MCF 10A (cell line): ENCODE measurements around the gene ITGA4. TPM values are rescaled to one million over a fixed set of nuclear protein-coding genes. Genes with fewer than 3 reads are reported as not detected.

ENCODE experiments used
- BruUV-seq: library from RNA; stranded (reverse); fragments of 400-500 nt; replicated peaks from 2 replicates; lab custom pipeline; 2021; lab: Mats Ljungman, UMichigan
- CTCF ChIA-PET: fragments of 300-600 bp; sonication (Branson Sonifier 250); formaldehyde crosslinking; extraction: SDS; loops from one replicate; lab custom pipeline; 2021; ENCODE audit warnings: antibody characterized with exemption, inconsistent platforms; lab: Yijun Ruan, JAX
- POLR2A ChIA-PET: fragments of 300-600, 350-650 bp; sonication (Branson Sonifier 250); formaldehyde crosslinking; extraction: SDS; loops from one replicate; lab custom pipeline; 2020; ENCODE audit warnings: antibody characterized with exemption, inconsistent platforms; lab: Yijun Ruan, JAX
- DNase-seq: peaks from one replicate; pipeline ENCODE4 v3.0.0-alpha.2; 2018; ENCODE audit not compliant: unreplicated experiment
- H3K27ac Mint-ChIP-seq: one replicate; pipeline ENCODE4 v1.8.0; 2022; ENCODE audit warnings: mild to moderate bottlenecking, low read depth, mixed read lengths; ENCODE audit not compliant: unreplicated experiment
- H3K27me3 Mint-ChIP-seq: one replicate; pipeline ENCODE4 v1.8.0; 2022; ENCODE audit warnings: mixed read lengths; ENCODE audit not compliant: insufficient read depth, unreplicated experiment
- H3K36me3 Mint-ChIP-seq: one replicate; pipeline ENCODE4 v1.8.0; 2022; ENCODE audit warnings: mild to moderate bottlenecking, moderate library complexity, mixed read lengths; ENCODE audit not compliant: insufficient read depth, unreplicated experiment
- H3K4me1 Mint-ChIP-seq: one replicate; pipeline ENCODE4 v1.8.0; 2022; ENCODE audit warnings: mixed read lengths; ENCODE audit not compliant: insufficient read depth, unreplicated experiment
- H3K4me3 Mint-ChIP-seq: one replicate; pipeline ENCODE4 v1.8.0; 2022; ENCODE audit warnings: mild to moderate bottlenecking, moderate library complexity, mixed read lengths; ENCODE audit not compliant: unreplicated experiment
- H3K9me3 Mint-ChIP-seq: one replicate; pipeline ENCODE4 v1.8.0; 2022; ENCODE audit warnings: mixed read lengths; ENCODE audit not compliant: unreplicated experiment
- CTCF ChIP-seq: fragments of 200-600 bp; IDR thresholded peaks from one replicate; pipeline ENCODE4 v1.8.0; 2022; ENCODE audit warnings: antibody characterized with exemption, mild to moderate bottlenecking; ENCODE audit not compliant: unreplicated experiment
- intact Hi-C: fragments of 100-400 bp; cut with micrococcal nuclease; formaldehyde crosslinking; loops from 2 replicates; pipeline ENCODE4 v1.14.1; 2022
- total RNA-seq: library from RNA; stranded (reverse); gene quantifications from 2 replicates; pipeline ENCODE4 v1.2.3, GENCODE V29; 2022

Gene ITGA4
- total RNA-seq, 1 experiment from 2014 or later, result 0.19 TPM

- no peak for TF ChIP-seq CTCF
- H3K4me3 Mint-ChIP-seq, result no peak overlapping the region
- CTCF ChIA-PET, result no interaction called here
- no peaks in the 10 kb centered on the region for H3K4me1 Mint-ChIP-seq
- no TSS peak for BruUV-seq
- no peak overlapping the region for H3K27ac Mint-ChIP-seq
- POLR2A ChIA-PET, result interaction anchor here (0.7 kb wide), 1 partner anchor 430 kb away, joined by 5 read pairs; no protein-coding TSS in a partner anchor
- H3K9me3 Mint-ChIP-seq, result no peaks in the 10 kb centered on the region
- intact Hi-C loops, result no loop called here
- no peaks in the 10 kb centered on the region for H3K36me3 Mint-ChIP-seq
- no peak for DNase-seq
- no peaks in the 10 kb centered on the region for H3K27me3 Mint-ChIP-seq
Measured at GRCh38 chr2:181527058-181527457, 69.9 kb downstream of the ITGA4 start.

GRCh38 chr2:181528441-181528840, 71.3 kb downstream of the ITGA4 start:
- no TSS peak for BruUV-seq
- no peaks in the 10 kb centered on the region for H3K4me1 Mint-ChIP-seq
- no peaks in the 10 kb centered on the region for H3K9me3 Mint-ChIP-seq
- no peaks in the 10 kb centered on the region for H3K27me3 Mint-ChIP-seq
- no peak overlapping the region for H3K4me3 Mint-ChIP-seq
- CTCF ChIA-PET, result interaction anchor here (0.9 kb wide), 1 partner anchor 11 kb away, joined by 4 read pairs; no protein-coding TSS in a partner anchor
- intact Hi-C loops, result no loop called here
- POLR2A ChIA-PET, result no interaction called here
- no peak for DNase-seq
- no peak overlapping the region for H3K27ac Mint-ChIP-seq
- H3K36me3 Mint-ChIP-seq, result no peaks in the 10 kb centered on the region
- no peak for TF ChIP-seq CTCF

GRCh38 chr2:181536730-181537129, 79.5 kb downstream of the ITGA4 start:
- no TSS peak for BruUV-seq
- Mint-ChIP-seq H3K27me3 (no peaks in the 10 kb centered on the region), H3K9me3 (no peaks in the 10 kb centered on the region), H3K36me3 (no peaks in the 10 kb centered on the region), H3K4me1 (no peaks in the 10 kb centered on the region), H3K27ac (no peak overlapping the region), H3K4me3 (no peak overlapping the region)
- DNase-seq, result no peak
- ChIA-PET CTCF (no interaction called here), POLR2A (no interaction called here)
- TF ChIP-seq CTCF, result no peak
- intact Hi-C loops, result no loop called here

- no peak for TF ChIP-seq CTCF
- Mint-ChIP-seq H3K9me3 (no peaks in the 10 kb centered on the region), H3K4me1 (no peaks in the 10 kb centered on the region), H3K36me3 (no peaks in the 10 kb centered on the region), H3K27me3 (no peaks in the 10 kb centered on the region), H3K4me3 (no peak overlapping the region), H3K27ac (no peak overlapping the region)
- no TSS peak for BruUV-seq
- ChIA-PET CTCF (interaction anchor here (0.9 kb wide), 1 partner anchor 8 kb away, joined by 3 read pairs; no protein-coding TSS in a partner anchor), POLR2A (interaction anchor here (0.6 kb wide), 1 partner anchor 16 kb away, joined by 3 read pairs; no protein-coding TSS in a partner anchor)
- intact Hi-C loops, result no loop called here
- no peak for DNase-seq
Measured at GRCh38 chr2:181540421-181540820, 83.2 kb downstream of the ITGA4 start.
